HG03457 (cell line): ENCODE results near the gene RBPJL.
"Not testable (repeated sequence)": the region's sequence is repeated elsewhere in the genome, so short reads cannot be mapped to it uniquely, and the experiment has no call there.

Experiments
- ATAC-seq: cut with Tn5 transposase; IDR thresholded peaks from one replicate; pipeline ENCODE4 v1.9.1; 2021; ENCODE audit warnings: moderate number of reproducible peaks; ENCODE audit not compliant: unreplicated experiment

RBPJL gene

GRCh38 chr20:45341579-45341938 lies 34.9 kb downstream of the RBPJL start:
- no peak for ATAC-seq

- no peak for ATAC-seq
Observed at GRCh38 chr20:45341939-45342854, 35.6 kb downstream of the RBPJL start.

GRCh38 chr20:45342855-45343531 lies 36.4 kb downstream of the RBPJL start:
- no peak for ATAC-seq

GRCh38 chr20:45343532-45344167 lies 37.0 kb downstream of the RBPJL start:
- no peak for ATAC-seq

GRCh38 chr20:45344168-45344860 lies 37.7 kb downstream of the RBPJL start:
- ATAC-seq = no peak

GRCh38 chr20:45345104-45345936 lies 38.7 kb downstream of the RBPJL start:
- ATAC-seq = no peak

GRCh38 chr20:45346291-45346718 lies 39.7 kb downstream of the RBPJL start:
- ATAC-seq = no peak

GRCh38 chr20:45346851-45347250 lies 40.2 kb downstream of the RBPJL start:
- no peak for ATAC-seq

GRCh38 chr20:45347297-45347935 lies 40.8 kb downstream of the RBPJL start:
- ATAC-seq = no peak

- no peak for ATAC-seq
Observed at GRCh38 chr20:45347936-45348778, 41.5 kb downstream of the RBPJL start, which contains the start of gene SDC4. TSS of gene SDC4 (minus strand) at chr20:45348424. CDS start at chr20:45348384, 40 bp downstream.

GRCh38 chr20:45350217-45350616 lies 43.6 kb downstream of the RBPJL start:
- no peak for ATAC-seq

- not testable (repeated sequence) for ATAC-seq
Observed at GRCh38 chr20:45350795-45351194, 44.2 kb downstream of the RBPJL start.

- no peak for ATAC-seq
Observed at GRCh38 chr20:45352729-45353128, 46.1 kb downstream of the RBPJL start.

GRCh38 chr20:45353746-45354145 lies 47.1 kb downstream of the RBPJL start:
- ATAC-seq = no peak

GRCh38 chr20:45354423-45355208 lies 48.0 kb downstream of the RBPJL start:
- no peak for ATAC-seq

GRCh38 chr20:45355209-45356084 lies 48.8 kb downstream of the RBPJL start:
- ATAC-seq = no peak
